HG03432 (cell line): ENCODE results near the gene CASP2.

Source experiments
- ATAC-seq: cut with Tn5 transposase; IDR thresholded peaks from one replicate; pipeline ENCODE4 v1.9.1; 2021; ENCODE audit warnings: mild to moderate bottlenecking, moderate library complexity; ENCODE audit not compliant: unreplicated experiment

CASP2 gene

DNA sequence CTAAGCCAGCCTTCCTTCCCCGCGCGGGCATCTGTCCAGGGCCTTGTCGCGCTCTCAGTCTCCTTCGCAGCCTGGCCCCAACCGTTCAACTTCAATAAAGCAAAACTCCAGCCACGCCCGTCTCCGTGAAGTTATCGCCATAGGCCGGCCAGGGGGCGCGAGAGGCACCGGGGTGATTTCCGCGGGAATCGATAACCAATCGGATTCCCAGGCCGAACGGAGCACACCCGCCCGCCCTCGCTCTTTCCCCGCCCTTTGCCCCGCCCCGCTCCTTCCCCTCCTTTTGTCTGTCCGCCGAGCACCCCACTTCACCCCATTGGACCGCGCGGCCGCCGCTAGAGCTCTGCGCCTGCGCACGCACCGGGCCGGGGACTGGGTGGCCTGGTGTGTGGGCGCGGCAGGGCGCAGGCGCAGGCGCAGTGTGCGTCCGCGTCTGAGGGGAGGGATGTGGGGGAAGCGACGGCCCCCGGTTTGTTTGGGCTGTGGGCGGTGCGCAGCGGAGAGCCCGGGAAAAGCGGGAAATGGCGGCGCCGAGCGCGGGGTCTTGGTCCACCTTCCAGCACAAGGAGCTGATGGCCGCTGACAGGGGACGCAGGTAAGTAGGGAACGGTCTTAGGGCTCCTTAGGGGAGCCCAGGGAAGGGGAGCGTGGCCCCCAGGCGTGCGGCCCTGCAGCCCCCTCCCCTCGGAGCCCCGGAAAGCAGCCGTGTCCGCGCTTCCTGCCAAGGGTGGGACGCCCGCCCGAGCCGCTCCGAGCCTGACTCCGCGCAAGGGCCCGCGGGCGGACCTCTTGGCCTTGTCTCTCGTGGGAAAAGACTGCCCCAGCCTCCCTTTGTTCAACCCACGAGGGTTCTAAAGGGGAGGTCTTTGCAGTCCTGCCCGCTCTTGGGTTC, at the start of gene CASP2:
CASP2 (plus strand) TSS at position 417 of the 892 bp plus-strand sequence; CDS start at position 522, 105 bp downstream.
- peak; percentile 93 for ATAC-seq

DNA sequence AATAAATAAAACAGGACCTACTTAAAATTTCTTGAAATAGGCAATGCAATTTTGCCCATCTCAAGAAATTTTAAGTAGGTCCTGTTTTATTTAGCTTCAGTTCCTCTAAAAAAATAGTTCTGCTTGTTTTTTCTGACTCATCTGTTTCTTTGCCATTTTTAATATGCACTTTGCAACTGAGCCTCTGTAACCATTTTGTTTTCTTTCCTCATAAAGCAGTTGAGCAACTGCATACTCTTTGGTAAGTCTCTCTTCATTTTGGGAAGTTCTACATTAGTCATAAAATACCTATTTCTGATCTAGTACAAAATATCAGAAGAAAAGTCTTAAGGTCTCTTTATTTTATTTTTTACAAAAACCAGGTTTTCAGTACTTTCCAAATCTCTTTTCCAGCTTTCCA, 48.3 kb upstream of the CASP2 start:
- ATAC-seq = no peak

DNA sequence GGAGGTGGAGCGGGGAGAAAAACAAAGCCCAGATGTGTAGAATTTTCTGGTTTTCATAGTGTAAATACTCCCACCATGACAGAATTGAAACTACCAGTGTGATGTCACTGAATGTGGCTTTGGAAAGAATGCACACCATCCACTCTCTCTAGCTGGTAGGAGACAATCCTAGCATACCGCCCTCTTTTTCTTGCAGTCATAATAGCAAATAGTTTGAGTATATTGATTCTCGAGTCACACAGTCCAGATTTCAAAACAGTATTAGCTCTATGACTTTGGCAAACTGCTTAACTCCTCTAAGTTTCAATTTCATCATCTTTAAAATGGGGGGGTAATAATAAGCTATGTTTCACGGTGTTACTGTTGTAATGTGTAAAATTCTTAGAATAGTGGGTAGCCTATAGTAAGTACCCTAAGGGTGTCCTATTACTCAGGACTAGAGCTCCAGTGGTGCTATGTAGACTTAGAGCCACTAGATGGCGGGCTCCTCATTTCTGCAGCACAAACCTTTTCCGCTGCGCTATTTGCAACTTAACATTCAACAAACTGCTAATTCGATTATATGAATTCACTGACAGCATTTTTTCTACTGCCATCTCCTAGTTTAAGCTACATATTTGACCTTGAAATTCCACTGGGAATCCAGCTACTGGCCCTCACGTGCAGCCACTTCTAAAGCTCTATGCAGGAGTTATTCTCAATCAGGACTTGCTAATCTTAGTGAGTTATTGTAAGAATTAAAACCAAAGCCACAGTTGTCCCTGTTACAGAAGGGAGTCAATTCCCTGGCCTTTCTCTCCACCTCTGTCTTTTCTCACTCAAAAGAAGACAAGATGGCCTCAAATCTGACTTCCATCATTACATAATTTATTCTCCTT, 47.6 kb upstream of the CASP2 start:
- peak; percentile 95 for ATAC-seq

DNA sequence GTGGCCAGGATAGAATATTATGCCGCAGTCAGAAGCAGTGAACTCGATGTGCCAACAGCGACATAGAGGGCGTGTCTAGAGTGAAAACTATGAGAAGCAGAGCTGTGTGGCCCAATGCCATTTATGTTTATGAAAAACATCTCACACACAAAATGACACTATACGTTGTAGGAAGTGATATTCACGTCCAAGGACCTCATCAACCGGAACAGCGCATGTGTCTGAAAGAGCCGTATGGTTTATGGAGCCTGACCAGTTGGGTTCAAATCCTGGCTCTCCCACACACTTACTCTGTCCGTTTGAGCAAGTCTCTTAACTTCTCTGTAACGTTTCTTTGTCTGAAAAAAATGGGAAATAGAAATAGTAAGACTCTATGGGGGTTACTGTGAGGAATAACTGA, 45.8 kb upstream of the CASP2 start:
- no peak for ATAC-seq

DNA sequence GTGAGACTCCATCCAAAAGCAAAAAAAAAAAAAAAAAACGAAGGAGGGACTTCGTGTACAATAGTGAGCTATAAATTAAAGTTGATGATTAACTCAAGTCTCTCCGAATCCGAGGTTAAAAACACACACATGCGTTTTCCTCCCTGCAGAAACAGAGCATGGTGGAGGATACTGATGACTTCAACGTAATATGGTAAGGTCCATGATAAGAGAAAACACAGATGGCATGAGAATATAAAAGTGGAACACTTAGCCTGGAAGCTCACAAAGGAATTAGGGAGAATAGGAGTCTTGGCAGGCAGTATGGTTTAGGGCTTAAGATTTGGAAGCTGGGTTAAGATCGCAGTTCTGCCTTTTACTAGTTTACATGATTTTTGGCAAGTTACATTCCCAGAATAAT, 45.0 kb upstream of the CASP2 start:
- no peak for ATAC-seq

DNA sequence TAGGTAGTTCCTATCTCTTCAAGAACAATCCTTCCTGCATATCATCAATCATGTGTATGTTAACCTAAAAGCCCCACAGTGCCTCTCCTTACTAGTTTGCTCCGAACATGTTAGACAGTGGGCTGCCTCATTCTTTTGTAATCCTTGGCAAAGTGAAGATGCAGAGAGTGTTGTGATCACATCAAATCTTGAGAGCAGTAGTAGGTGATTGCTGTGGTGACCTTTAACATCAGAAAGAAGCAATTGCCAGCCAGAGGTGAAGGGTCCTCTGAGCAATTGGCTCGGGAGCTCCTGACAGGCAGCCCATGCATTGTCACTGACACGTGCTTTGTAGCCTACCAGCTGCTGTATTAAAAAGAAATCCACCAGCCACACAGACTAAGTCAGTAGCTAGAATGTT, 44.5 kb upstream of the CASP2 start:
- no peak for ATAC-seq

GRCh38 chr7:143244321-143244720, 43.8 kb upstream of the CASP2 start:
- no peak for ATAC-seq

DNA sequence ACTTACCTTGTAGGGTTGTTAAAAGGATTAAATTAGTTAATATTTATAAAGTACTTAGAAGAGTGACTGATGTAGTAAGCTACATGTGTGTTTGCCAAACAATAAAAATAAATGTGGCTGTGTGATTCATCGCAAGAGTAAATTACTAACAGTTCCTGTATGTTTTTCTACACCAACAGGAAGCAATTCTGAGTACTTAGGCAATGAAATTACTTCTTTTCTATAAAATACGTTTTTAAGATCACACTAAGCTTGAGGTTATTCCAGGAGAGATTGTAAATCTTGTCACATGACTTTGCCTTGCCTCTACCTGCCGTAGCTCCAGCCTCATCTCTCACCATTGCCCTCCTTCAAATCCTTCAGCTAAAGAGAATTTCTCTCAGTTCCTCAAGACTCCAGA, 43.0 kb upstream of the CASP2 start:
- ATAC-seq = no peak

DNA sequence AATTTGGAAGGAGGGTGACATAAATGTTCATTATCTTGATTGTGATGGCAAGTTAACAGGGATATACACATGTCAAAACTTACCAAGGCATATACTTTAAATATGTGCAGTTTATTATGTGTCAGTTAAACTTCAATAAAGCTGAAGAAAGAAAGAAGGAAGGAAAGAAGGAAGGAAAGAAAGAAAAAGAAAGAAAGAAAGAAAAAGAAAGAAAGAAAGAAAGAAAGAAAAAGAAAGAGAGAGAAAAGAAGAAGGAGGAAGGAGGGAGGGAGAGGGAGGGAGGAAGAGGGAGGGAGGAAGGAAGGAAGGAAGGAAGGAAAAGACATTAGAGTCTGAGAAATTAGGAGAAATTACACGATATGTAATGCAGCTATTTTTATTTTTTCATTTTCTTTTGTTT, 40.8 kb upstream of the CASP2 start:
- ATAC-seq = no peak

GRCh38 chr7:143248761-143249354, 39.3 kb upstream of the CASP2 start:
- no peak for ATAC-seq

DNA sequence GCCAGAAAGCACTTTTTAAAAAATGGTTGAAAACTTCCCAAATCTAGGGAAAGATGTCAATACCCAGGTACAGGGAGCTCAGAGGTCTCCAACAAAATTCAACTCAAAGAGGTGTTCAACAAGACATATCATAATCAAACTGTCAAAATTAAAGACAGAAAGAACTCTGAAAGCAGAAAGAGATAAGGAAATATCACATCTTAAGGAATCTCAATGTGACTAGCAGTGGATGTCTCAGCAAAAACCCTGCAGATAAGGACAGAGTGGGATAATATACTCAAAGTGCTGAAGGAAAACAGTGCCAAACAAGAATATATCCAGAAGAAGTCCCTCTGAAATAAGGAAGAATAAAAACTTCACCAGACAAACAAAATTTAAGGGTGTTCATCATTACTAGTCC, 38.0 kb upstream of the CASP2 start:
- no peak for ATAC-seq

DNA sequence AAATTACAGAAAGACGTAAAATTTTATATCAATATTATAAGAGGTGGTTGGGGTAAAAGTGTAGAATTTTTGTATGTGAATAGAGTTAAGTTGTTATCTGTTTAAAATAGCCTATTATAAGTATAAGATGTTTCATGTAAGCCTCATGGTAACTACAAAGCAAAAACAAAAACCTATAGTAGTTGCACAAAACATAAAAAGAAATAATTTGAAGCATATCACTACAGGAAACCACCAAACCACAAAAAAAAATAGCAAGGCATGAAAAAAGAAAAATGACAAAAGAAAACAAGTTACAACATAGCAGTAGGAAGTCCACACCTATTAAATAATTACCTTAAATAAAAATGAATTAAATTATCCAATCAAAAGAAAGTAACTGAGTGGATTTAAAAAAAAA, 37.3 kb upstream of the CASP2 start:
- no peak for ATAC-seq

DNA sequence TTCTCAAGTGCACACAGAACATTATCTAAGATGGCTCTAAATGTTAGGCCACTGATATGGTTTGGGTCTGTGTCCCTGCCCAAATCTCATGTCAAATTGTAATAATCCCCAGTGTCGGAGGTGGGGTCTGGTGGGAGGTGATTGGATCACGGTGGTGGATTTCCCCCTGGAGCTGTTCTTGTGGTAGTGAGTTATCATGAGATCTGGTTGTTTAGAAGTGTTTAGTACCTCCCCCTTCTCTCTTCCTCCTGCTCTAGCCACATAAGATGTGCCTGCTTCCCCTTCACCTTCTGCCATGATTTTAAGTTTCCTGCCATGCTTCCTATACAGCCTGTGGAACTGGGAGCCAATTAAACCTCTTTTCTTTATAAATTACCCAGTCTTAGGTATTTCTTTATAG, 36.1 kb upstream of the CASP2 start:
- ATAC-seq = no peak

DNA sequence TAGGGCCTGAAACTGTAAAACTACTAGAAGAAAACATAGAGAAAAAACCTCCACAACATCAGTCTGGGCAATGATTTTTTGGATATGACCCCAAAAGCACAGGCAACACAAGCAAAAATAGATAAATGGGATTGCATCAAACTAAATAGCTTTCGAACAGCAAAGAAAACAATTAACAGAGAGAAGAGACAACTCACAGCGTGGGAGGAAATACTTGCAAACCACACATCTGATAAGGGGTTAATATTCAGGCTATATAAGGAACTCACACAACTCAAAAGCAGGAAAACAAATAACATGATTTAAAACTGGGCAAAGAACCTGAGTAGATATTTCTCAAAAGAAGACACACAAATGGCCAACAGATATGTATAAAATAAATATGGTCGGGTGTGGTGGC, 32.6 kb upstream of the CASP2 start:
- ATAC-seq = no peak

DNA sequence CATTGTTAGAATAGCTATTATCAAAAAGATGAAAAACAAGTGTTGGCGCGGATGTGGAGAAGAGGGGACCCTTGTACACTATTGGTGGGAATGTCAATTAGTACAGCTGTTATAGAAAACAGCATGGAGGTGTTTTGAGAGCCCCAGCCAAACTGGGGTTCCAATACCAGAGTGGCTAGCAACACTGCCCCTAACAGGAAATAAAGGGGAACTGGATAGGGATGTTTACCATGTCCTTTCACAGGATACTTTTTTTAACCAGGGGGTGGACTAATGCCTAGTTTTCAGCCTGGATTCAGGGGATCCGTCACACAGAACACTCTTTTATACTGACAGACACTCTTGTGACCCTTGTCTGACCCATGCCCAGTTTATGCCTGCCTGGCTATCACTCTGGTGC, 31.8 kb upstream of the CASP2 start:
- ATAC-seq = no peak

GRCh38 chr7:143256932-143257331, 31.2 kb upstream of the CASP2 start:
- peak; percentile 86 for ATAC-seq

- ATAC-seq = no peak
Measured at GRCh38 chr7:143257501-143257900, 30.6 kb upstream of the CASP2 start.

GRCh38 chr7:143258831-143259230, 29.3 kb upstream of the CASP2 start:
- ATAC-seq = peak; percentile 39

DNA sequence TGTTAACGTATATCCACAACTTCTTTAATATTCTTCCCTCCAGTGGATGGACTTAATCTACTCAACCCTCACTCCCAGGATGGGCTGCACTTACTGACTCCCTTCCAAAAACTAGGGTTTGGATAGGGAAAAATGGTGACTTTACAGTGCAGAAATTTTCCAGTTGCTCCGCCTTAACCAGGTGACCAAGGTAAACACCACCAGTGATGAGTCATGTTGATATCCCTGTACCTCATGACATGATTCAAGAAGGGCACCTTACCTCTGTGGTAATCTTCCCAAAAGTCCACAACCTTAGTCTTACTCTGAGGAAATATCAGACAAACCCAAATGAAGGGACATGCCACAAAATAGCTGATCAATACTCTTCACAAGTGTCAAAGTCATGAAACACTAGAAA, 28.4 kb upstream of the CASP2 start:
- ATAC-seq = no peak

DNA sequence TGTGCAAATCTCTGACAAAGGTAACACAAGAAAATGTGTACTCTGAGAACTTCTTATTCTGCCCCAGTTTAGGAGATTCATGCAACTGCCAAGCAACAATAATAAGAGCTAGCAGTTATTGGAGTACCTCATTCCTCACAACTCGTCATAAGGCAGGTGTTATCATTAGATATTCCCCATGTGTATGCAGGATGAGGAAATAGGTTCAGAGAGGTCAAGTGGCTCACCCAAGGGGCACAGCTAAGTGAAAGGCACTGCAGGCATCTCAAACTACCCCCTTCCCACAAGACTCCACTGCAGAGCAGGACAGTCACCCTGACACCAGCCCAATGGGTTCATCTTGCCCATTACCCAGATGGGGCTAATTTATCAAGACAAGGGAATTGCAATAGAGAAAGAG, 26.2 kb upstream of the CASP2 start:
- no peak for ATAC-seq
